Stomach (tissue), 4 donors: ENCODE results near the gene FLOT2.

Experiments used
- CTCF ChIP-seq, 7 experiments: fragments of 450-650 bp in 4 of 7; fragments of 200-600 bp in 3 of 7; sonication (generic) in 3 of 7; IDR thresholded peaks; one replicate each; pipeline ENCODE4 v1.5.1; 2016 to 2019; ENCODE audit warnings: antibody characterized with exemption in 7 of 7, control low read depth in 2 of 7, mild to moderate bottlenecking in 1 of 7
- POLR2AphosphoS5 ChIP-seq, 3 donors: sonication (generic); formaldehyde crosslinking; IDR thresholded peaks; one replicate each; pipeline ENCODE4 v1.6.1; 2016; ENCODE audit warnings: antibody characterized with exemption in 3 of 3

GRCh38 chr17:28946239-28946638 is 48.7 kb upstream of the FLOT2 start:
- TF ChIP-seq CTCF (IDR thresholded peaks at IDR 0.05) (no peak), POLR2AphosphoS5 (IDR thresholded peaks at IDR 0.05) (no peak)
